Neuronal stem cell (in vitro differentiated cells): Measurements from ENCODE around the gene PRDM2.

Source experiments
- DNase-seq: peaks from one replicate; pipeline ENCODE4 v3.0.0-alpha.2; 2013; ENCODE audit warnings: low spot score
- H2AFZ ChIP-seq: one replicate; pipeline ENCODE4 v1.6.1; 2013; ENCODE audit warnings: mild to moderate bottlenecking, low read length, inconsistent platforms
- H2AK5ac ChIP-seq: 2 replicates; pipeline ENCODE4 v1.6.1; 2013; ENCODE audit warnings: low read depth, mild to moderate bottlenecking, inconsistent platforms, low read length, moderate library complexity, mixed read lengths
- H2BK120ac ChIP-seq: 2 replicates; pipeline ENCODE4 v1.6.1; 2013; ENCODE audit warnings: low read depth, mild to moderate bottlenecking, inconsistent platforms, low read length, moderate library complexity, mixed read lengths
- H2BK12ac ChIP-seq: one replicate; pipeline ENCODE4 v1.6.1; 2013; ENCODE audit warnings: low read length, inconsistent platforms
- H2BK15ac ChIP-seq: 2 replicates; pipeline ENCODE4 v1.6.1; 2013; ENCODE audit warnings: mild to moderate bottlenecking, low read length, inconsistent platforms, mixed read lengths
- H2BK5ac ChIP-seq: one replicate; pipeline ENCODE4 v1.6.1; 2013; ENCODE audit warnings: inconsistent platforms, mild to moderate bottlenecking, low read length, moderate library complexity
- H3K14ac ChIP-seq: one replicate; pipeline ENCODE4 v1.6.1; 2013; ENCODE audit warnings: low read length, inconsistent platforms
- H3K18ac ChIP-seq: 2 replicates; pipeline ENCODE4 v1.6.1; 2013; ENCODE audit warnings: low read length, inconsistent platforms
- H3K23ac ChIP-seq: 2 replicates; pipeline ENCODE4 v1.6.1; 2013; ENCODE audit warnings: low read depth, mild to moderate bottlenecking, mixed read lengths, low read length, inconsistent platforms; ENCODE audit not compliant: poor library complexity
- H3K27ac ChIP-seq: replicated peaks from 3 replicates; pipeline ENCODE4 v1.5.1; 2013; ENCODE audit warnings: low read length, inconsistent platforms
- H3K27me3 ChIP-seq, 3 experiments: 2 replicates each; pipeline ENCODE4 v1.6.1; 2013; ENCODE audit warnings: low read length in 3 of 3, mild to moderate bottlenecking in 2 of 3, inconsistent platforms in 1 of 3, low read depth in 1 of 3, mixed read lengths in 1 of 3, moderate library complexity in 1 of 3; ENCODE audit not compliant: control insufficient read depth in 3 of 3, insufficient read depth in 3 of 3
- H3K36me3 ChIP-seq, 2 donors: replicated peaks in 1 of 2; 2 replicates each; pipeline ENCODE4 v1.6.1; 2013; ENCODE audit warnings: low read length in 2 of 2; ENCODE audit not compliant: control insufficient read depth in 2 of 2, insufficient read depth in 2 of 2
- H3K4ac ChIP-seq: 2 replicates; pipeline ENCODE4 v1.6.1; 2013; ENCODE audit warnings: inconsistent platforms, mild to moderate bottlenecking, low read length, moderate library complexity
- H3K4me1 ChIP-seq, 2 donors: 1 replicate in 1 of 2; 2 replicates in 1 of 2; pipeline ENCODE4 v1.6.1; 2013; ENCODE audit warnings: low read length in 2 of 2, low read depth in 1 of 2; ENCODE audit not compliant: control insufficient read depth in 2 of 2, insufficient read depth in 1 of 2
- H3K4me2 ChIP-seq: one replicate; pipeline ENCODE4 v1.6.1; 2013; ENCODE audit warnings: mild to moderate bottlenecking, low read length, inconsistent platforms; ENCODE audit not compliant: insufficient read depth, poor library complexity, severe bottlenecking
- H3K4me3 ChIP-seq, 2 donors: 2 replicates each; pipeline ENCODE4 v1.5.1; 2013; ENCODE audit warnings: low read length in 2 of 2, mild to moderate bottlenecking in 2 of 2, inconsistent platforms in 1 of 2, moderate library complexity in 1 of 2
- H3K79me1 ChIP-seq: one replicate; pipeline ENCODE4 v1.6.1; 2013; ENCODE audit warnings: low read depth, mild to moderate bottlenecking, inconsistent platforms, low read length, moderate library complexity
- H3K9ac ChIP-seq: one replicate; pipeline ENCODE4 v1.6.1; 2013; ENCODE audit warnings: mild to moderate bottlenecking, low read depth, low read length, inconsistent platforms; ENCODE audit not compliant: poor library complexity
- H3K9me3 ChIP-seq, 2 donors: replicated peaks in 1 of 2; 2 replicates each; pipeline versions ENCODE3 to v1.6.1; 2013; ENCODE audit warnings: low read length in 2 of 2, mild to moderate bottlenecking in 2 of 2, inconsistent platforms in 1 of 2, low read depth in 1 of 2, mixed read lengths in 1 of 2, moderate library complexity in 1 of 2; ENCODE audit not compliant: control insufficient read depth in 2 of 2, insufficient read depth in 1 of 2
- H4K8ac ChIP-seq: one replicate; pipeline ENCODE4 v1.6.1; 2013; ENCODE audit warnings: low read depth, mild to moderate bottlenecking, inconsistent platforms, low read length, moderate library complexity
- H4K91ac ChIP-seq: one replicate; pipeline ENCODE4 v1.6.1; 2013; ENCODE audit warnings: low read length, low read depth, mild to moderate bottlenecking, inconsistent platforms; ENCODE audit not compliant: poor library complexity
- WGBS, 2 donors: extraction: QIAGEN DNeasy Blood & Tissue Kit; methylation state at CpG; one replicate each; pipeline ENCODE4 v1.1.7; 2013; ENCODE audit warnings: missing lambda C conversion rate in 2 of 2, mixed read lengths in 1 of 2; ENCODE audit not compliant: insufficient read length in 2 of 2, insufficient replicate concordance in 1 of 2; ENCODE audit errors: extremely low coverage in 2 of 2; 5-methylcytosine and 5-hydroxymethylcytosine counted together

PRDM2 gene

GRCh38 chr1:13751985-13752384 lies 52.0 kb downstream of the PRDM2 start:
- Histone ChIP-seq H2AK5ac (no peak overlapping the region), H3K27me3 (no peaks in the 10 kb centered on the region), H2BK5ac (no peak overlapping the region), H2BK12ac (no peak overlapping the region), H3K18ac (no peak overlapping the region), H3K36me3 (peaks cover 1 to 29% of the 10 kb centered on the region in 2 donors), H3K4ac (no peak overlapping the region), H3K27ac (no peak overlapping the region), H2BK120ac (no peak overlapping the region), H4K8ac (no peak overlapping the region), H4K91ac (no peak overlapping the region), H3K79me1 (peaks cover 2% of the 10 kb centered on the region), H2BK15ac (no peak overlapping the region), H3K23ac (no peak overlapping the region), H3K9ac (no peak overlapping the region), H2AFZ (no peak overlapping the region), H3K4me1 (peaks cover 0 to 13% of the 10 kb centered on the region in 2 donors), H3K14ac (no peak overlapping the region), H3K9me3 (no peaks in the 10 kb centered on the region), H3K4me3 (no peak overlapping the region), H3K4me2 (no peak overlapping the region)
- no CpG with 5 or more reads among the region's 7 CpGs for WGBS, 2 donors
- no peak for DNase-seq

- Histone ChIP-seq H3K14ac (no peak overlapping the region), H3K36me3 (peaks cover 1 to 31% of the 10 kb centered on the region in 2 donors), H3K18ac (no peak overlapping the region), H3K4ac (no peak overlapping the region), H3K4me1 (peaks cover 0 to 13% of the 10 kb centered on the region in 2 donors), H2AFZ (no peak overlapping the region), H2BK120ac (no peak overlapping the region), H3K9me3 (no peaks in the 10 kb centered on the region), H4K8ac (no peak overlapping the region), H3K79me1 (peaks cover 2% of the 10 kb centered on the region), H2BK15ac (no peak overlapping the region), H4K91ac (no peak overlapping the region), H2BK12ac (no peak overlapping the region), H2BK5ac (no peak overlapping the region), H3K4me3 (no peak overlapping the region), H3K27ac (no peak overlapping the region), H3K4me2 (no peak overlapping the region), H3K23ac (no peak overlapping the region), H2AK5ac (no peak overlapping the region), H3K27me3 (no peaks in the 10 kb centered on the region), H3K9ac (no peak overlapping the region)
- no peak for DNase-seq
- no CpG with 5 or more reads among the region's 6 CpGs for WGBS, 2 donors
Measured at GRCh38 chr1:13752852-13753251, 52.9 kb downstream of the PRDM2 start.

- Histone ChIP-seq H3K27ac (no peak overlapping the region), H3K9me3 (no peaks in the 10 kb centered on the region), H3K4me3 (no peak overlapping the region), H4K91ac (no peak overlapping the region), H2BK15ac (no peak overlapping the region), H3K4me1 (peaks cover 0 to 11% of the 10 kb centered on the region in 2 donors), H2BK5ac (no peak overlapping the region), H3K4ac (no peak overlapping the region), H3K4me2 (no peak overlapping the region), H3K23ac (no peak overlapping the region), H2AK5ac (no peak overlapping the region), H3K27me3 (no peaks in the 10 kb centered on the region), H3K14ac (no peak overlapping the region), H2AFZ (no peak overlapping the region), H2BK12ac (no peak overlapping the region), H3K36me3 (peaks cover 1 to 33% of the 10 kb centered on the region in 2 donors), H2BK120ac (no peak overlapping the region), H3K79me1 (peaks cover 2% of the 10 kb centered on the region), H3K18ac (no peak overlapping the region), H3K9ac (no peak overlapping the region), H4K8ac (no peak overlapping the region)
- DNase-seq: no peak
- WGBS, 2 donors: no CpG with 5 or more reads among the region's 5 CpGs
Measured at GRCh38 chr1:13753636-13754402, 53.8 kb downstream of the PRDM2 start.

- Histone ChIP-seq H3K4me2 (no peak overlapping the region), H3K14ac (no peak overlapping the region), H2BK120ac (no peak overlapping the region), H3K79me1 (peaks cover 2% of the 10 kb centered on the region), H4K8ac (no peak overlapping the region), H3K9me3 (no peaks in the 10 kb centered on the region), H2BK15ac (no peak overlapping the region), H2AFZ (no peak overlapping the region), H3K4ac (no peak overlapping the region), H3K4me1 (peaks cover 1 to 12% of the 10 kb centered on the region in 2 donors), H3K4me3 (no peak overlapping the region), H2BK12ac (no peak overlapping the region), H2AK5ac (no peak overlapping the region), H4K91ac (no peak overlapping the region), H3K9ac (no peak overlapping the region), H3K23ac (no peak overlapping the region), H3K18ac (no peak overlapping the region), H2BK5ac (no peak overlapping the region), H3K27ac (no peak overlapping the region), H3K36me3 (peaks cover 1 to 33% of the 10 kb centered on the region in 2 donors), H3K27me3 (no peaks in the 10 kb centered on the region)
- no peak for DNase-seq
- WGBS, 2 donors: no CpG with 5 or more reads among the region's 6 CpGs
Measured at GRCh38 chr1:13754510-13755103, 54.6 kb downstream of the PRDM2 start.
